CD8-positive, alpha-beta memory T cell (primary cell): ENCODE results near the gene PTPRC. TPM values are rescaled to one million over a fixed set of nuclear protein-coding genes. Genes with fewer than 3 reads are reported as not detected.

Experiments
- CTCF ChIA-PET: fragments of 350-600 bp; sonication (Branson Sonifier 250); formaldehyde crosslinking; loops from one replicate; lab custom pipeline; 2021; ENCODE audit warnings: antibody characterized with exemption; lab: Charles Lee
- POLR2A ChIA-PET: fragments of 350-600 bp; sonication (Branson Sonifier 250); formaldehyde crosslinking; loops from one replicate; lab custom pipeline; 2021; ENCODE audit warnings: antibody characterized with exemption; lab: Charles Lee
- DNase-seq, 5 donors: peaks; one replicate each; pipeline versions ENCODE4 v3.0.0 to v3.0.0-alpha.2; 2020 to 2022; ENCODE audit warnings: mixed read lengths in 1 of 5
- H3K27ac ChIP-seq: one replicate; pipeline ENCODE4 v1.7.0; 2013; ENCODE audit warnings: low read depth, mild to moderate bottlenecking, low read length, moderate library complexity
- H3K27me3 ChIP-seq: 2 replicates; pipeline ENCODE4 v1.7.0; 2013; ENCODE audit warnings: low read length, mild to moderate bottlenecking; ENCODE audit not compliant: insufficient read depth, poor library complexity, severe bottlenecking
- H3K36me3 ChIP-seq: 2 replicates; pipeline ENCODE4 v1.7.0; 2013; ENCODE audit warnings: mild to moderate bottlenecking, low read length, moderate library complexity; ENCODE audit not compliant: insufficient read depth
- H3K4me1 ChIP-seq: 2 replicates; pipeline ENCODE4 v1.7.0; 2013; ENCODE audit warnings: mild to moderate bottlenecking, low read length, moderate library complexity; ENCODE audit not compliant: insufficient read depth
- H3K4me3 ChIP-seq: 2 replicates; pipeline ENCODE4 v1.7.0; 2013; ENCODE audit warnings: mild to moderate bottlenecking, low read length
- H3K9me3 ChIP-seq: 2 replicates; pipeline ENCODE4 v1.7.0; 2013; ENCODE audit warnings: mild to moderate bottlenecking, low read length
- H3K27ac Mint-ChIP-seq, 8 donors: one replicate each; pipeline ENCODE4 v1.8.0; 2020 to 2021; ENCODE audit warnings: mixed read lengths in 8 of 8, mild to moderate bottlenecking in 6 of 8, inconsistent platforms in 3 of 8, moderate library complexity in 3 of 8
- H3K27me3 Mint-ChIP-seq, 2 donors: one replicate each; pipeline ENCODE4 v1.8.0; 2020 to 2021; ENCODE audit warnings: mixed read lengths in 2 of 2, mild to moderate bottlenecking in 1 of 2, moderate library complexity in 1 of 2
- H3K36me3 Mint-ChIP-seq, 3 donors: one replicate each; pipeline ENCODE4 v1.8.0; 2020 to 2021; ENCODE audit warnings: mixed read lengths in 3 of 3, inconsistent platforms in 1 of 3, mild to moderate bottlenecking in 1 of 3
- H3K4me1 Mint-ChIP-seq, 3 donors: one replicate each; pipeline ENCODE4 v1.8.0; 2020 to 2021; ENCODE audit warnings: mixed read lengths in 3 of 3, inconsistent platforms in 1 of 3, mild to moderate bottlenecking in 1 of 3
- H3K4me3 Mint-ChIP-seq, 7 donors: one replicate each; pipeline ENCODE4 v1.8.0; 2020 to 2021; ENCODE audit warnings: mixed read lengths in 7 of 7, mild to moderate bottlenecking in 6 of 7, moderate library complexity in 4 of 7, inconsistent platforms in 2 of 7
- H3K9me3 Mint-ChIP-seq, 5 donors: one replicate each; pipeline ENCODE4 v1.8.0; 2020 to 2022; ENCODE audit warnings: mixed read lengths in 5 of 5, mild to moderate bottlenecking in 3 of 5, moderate library complexity in 2 of 5, inconsistent platforms in 1 of 5
- polyA plus RNA-seq: library from polyadenylated mRNA; unstranded; fragments of 300-500 nt; fragmentation: Illumina TruSeq; gene quantifications from one replicate; pipeline ENCODE4 v1.2.3, GENCODE V29; 2021
- total RNA-seq, 2 experiments: library from RNA; stranded (reverse); gene quantifications; one replicate each; pipeline ENCODE4 v1.2.3, GENCODE V29; 2021

PTPRC gene
- total and polyA plus RNA-seq, 3 experiments from 2014 or later: 311 to 1,381 (median 319) TPM

DNA sequence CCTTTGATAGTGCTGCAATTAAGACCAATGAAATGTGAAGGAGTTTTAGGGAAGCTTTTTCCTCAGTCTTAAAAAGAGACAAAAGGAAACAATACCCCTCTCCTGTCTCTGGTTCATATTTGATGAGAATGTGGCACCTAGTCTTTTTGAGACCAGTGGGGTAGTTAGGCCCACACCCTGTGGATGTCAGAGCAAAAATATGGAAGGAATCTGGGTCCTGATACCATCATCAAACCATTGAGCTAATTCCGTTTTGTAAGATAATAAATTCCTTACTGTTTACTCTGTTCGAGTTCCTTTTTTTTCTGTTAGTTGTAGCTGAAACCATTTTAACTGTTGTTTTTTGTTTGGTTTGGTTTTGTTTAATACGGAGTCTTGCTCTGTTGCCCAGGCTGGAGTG lies 33.3 kb downstream of the PTPRC start:
- Histone ChIP-seq H3K27ac (no peak overlapping the region), H3K4me1 (peaks cover 96% of the 10 kb centered on the region), H3K36me3 (peaks cover 3% of the 10 kb centered on the region), H3K9me3 (no peaks in the 10 kb centered on the region), H3K4me3 (no peak overlapping the region), H3K27me3 (no peaks in the 10 kb centered on the region)
- peaks cover 89 to 100% (median 100%) of the 10 kb centered on the region in 3 donors for H3K4me1 Mint-ChIP-seq
- peaks cover 28 to 80% (median 29%) of the 10 kb centered on the region in 3 donors for H3K36me3 Mint-ChIP-seq
- peak overlapping the region in 6 of 7 donors; percentile 63 to 79 (median 70) for H3K4me3 Mint-ChIP-seq
- ChIA-PET CTCF (interaction anchor here (1.2 to 2.3 kb wide), 3 partner anchors 9 to 51 kb away, joined by 3 to 9 read pairs (median 4); no protein-coding TSS in a partner anchor), POLR2A (interaction anchor here (0.7 to 4.1 kb wide), 3 partner anchors 9 to 51 kb away, joined by 3 to 46 read pairs (median 4); no protein-coding TSS in a partner anchor)
- no peaks in the 10 kb centered on the region for H3K9me3 Mint-ChIP-seq
- H3K27ac Mint-ChIP-seq: peak overlapping the region; percentile 76 to 96 (median 88)
- no peak for DNase-seq
- H3K27me3 Mint-ChIP-seq: no peaks in the 10 kb centered on the region

DNA sequence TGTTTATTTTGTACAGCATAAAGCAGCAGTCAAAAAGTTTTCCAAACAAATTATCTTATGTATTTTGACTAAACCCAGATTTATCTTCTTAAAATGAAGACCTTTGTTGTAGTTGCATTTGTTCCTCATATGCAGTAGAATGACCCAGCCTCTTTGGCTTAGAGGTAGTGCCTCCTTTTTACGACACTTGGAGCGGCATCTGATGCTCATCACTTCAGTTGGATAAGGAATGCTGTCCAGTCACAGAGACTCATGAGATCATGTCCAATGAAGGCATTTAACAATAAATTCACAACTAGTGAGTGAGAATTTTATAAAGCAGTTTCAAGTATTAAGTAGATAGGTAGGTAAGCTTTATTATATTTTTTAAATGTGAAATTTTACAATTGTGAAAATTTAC lies 35.2 kb downstream of the PTPRC start:
- POLR2A ChIA-PET: no interaction called here

DNA sequence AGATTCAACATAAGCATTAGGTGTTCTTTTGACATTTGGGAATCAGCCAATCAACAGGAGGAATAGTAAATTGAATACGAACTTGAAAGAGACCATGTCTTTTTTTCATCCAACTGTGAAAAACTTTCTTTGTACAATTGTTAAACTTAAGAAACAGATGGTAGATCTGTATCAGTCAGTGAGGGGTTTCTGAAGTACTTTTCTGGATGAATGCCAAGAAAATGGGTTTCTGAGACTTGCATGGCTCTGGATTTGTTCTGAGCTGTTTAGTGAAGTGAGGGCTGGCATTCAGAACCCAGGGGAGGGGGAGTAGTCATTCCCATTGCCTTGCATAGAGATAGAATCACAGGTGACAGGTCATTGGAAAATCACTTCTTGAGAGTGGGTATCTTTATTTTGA lies 37.4 kb downstream of the PTPRC start:
- H3K4me3 Mint-ChIP-seq: peak overlapping the region; percentile 54 to 94 (median 76)
- peaks cover 97% of the 10 kb centered on the region for H3K4me1 ChIP-seq
- peak in 2 of 5 donors; percentile 55 to 70 for DNase-seq
- POLR2A ChIA-PET: interaction anchor here (1.0 kb wide), 1 partner anchor 37 kb away, joined by 3 read pairs; the partner anchor contains the start of gene PTPRC
- peak overlapping the region; percentile 19 for H3K4me3 ChIP-seq
- CTCF ChIA-PET: interaction anchor here (1.4 kb wide), 1 partner anchor 19 kb away, joined by 3 read pairs; no protein-coding TSS in a partner anchor
- H3K27me3 ChIP-seq: no peaks in the 10 kb centered on the region
- H3K27ac Mint-ChIP-seq: peak overlapping the region; percentile 85 to 100 (median 98)
- peaks cover 14 to 76% (median 25%) of the 10 kb centered on the region in 3 donors for H3K36me3 Mint-ChIP-seq
- H3K4me1 Mint-ChIP-seq: peaks cover 88 to 100% (median 96%) of the 10 kb centered on the region in 3 donors
- no peaks in the 10 kb centered on the region for H3K9me3 ChIP-seq
- H3K27ac ChIP-seq: no peak overlapping the region
- H3K36me3 ChIP-seq: peaks cover 6% of the 10 kb centered on the region
- H3K9me3 Mint-ChIP-seq: no peaks in the 10 kb centered on the region
- peaks cover 0 to 10% of the 10 kb centered on the region in 2 donors for H3K27me3 Mint-ChIP-seq

More for the DNA sequence above, 35.2 kb downstream of the PTPRC start:
- Mint-ChIP-seq H3K4me3 (peak overlapping the region in 6 of 7 donors; percentile 40 to 71 (median 56)), H3K9me3 (no peaks in the 10 kb centered on the region), H3K36me3 (peaks cover 17 to 80% (median 26%) of the 10 kb centered on the region in 3 donors), H3K27ac (peak overlapping the region; percentile 58 to 96 (median 82)), H3K4me1 (peaks cover 89 to 100% (median 100%) of the 10 kb centered on the region in 3 donors), H3K27me3 (peaks cover 0 to 4% of the 10 kb centered on the region in 2 donors)
- H3K4me3 ChIP-seq: peak overlapping the region; percentile 27
- peaks cover 3% of the 10 kb centered on the region for H3K36me3 ChIP-seq
- no peaks in the 10 kb centered on the region for H3K27me3 ChIP-seq
- peaks cover 96% of the 10 kb centered on the region for H3K4me1 ChIP-seq
- CTCF ChIA-PET: no interaction called here
- H3K27ac ChIP-seq: peak overlapping the region; percentile 21
- no peak for DNase-seq
- H3K9me3 ChIP-seq: no peaks in the 10 kb centered on the region

DNA sequence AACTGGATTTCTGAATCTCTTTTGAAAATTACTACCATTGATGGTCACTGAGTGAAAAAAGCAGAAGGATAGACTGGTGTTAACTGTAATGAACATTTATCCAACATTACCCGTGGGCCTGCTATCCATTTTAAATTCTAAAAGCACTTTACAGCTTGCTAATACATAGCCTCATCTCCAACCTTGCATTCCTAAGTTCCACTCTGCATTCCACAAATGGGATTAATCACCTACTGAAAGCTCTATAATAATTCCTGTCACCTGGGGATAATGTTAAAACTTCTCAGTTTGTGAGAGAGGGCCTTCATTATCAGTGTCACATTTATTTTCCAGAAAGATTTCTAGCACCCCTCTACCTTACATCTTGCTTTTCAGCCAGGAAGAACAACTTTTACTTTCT lies 38.2 kb downstream of the PTPRC start:
- peaks cover 85 to 100% (median 94%) of the 10 kb centered on the region in 3 donors for H3K4me1 Mint-ChIP-seq
- H3K27ac Mint-ChIP-seq: peak overlapping the region; percentile 85 to 100 (median 98)
- peaks cover 94% of the 10 kb centered on the region for H3K4me1 ChIP-seq
- H3K36me3 ChIP-seq: peaks cover 6% of the 10 kb centered on the region
- ChIA-PET POLR2A (interaction anchor here (0.7 to 1.1 kb wide), 3 partner anchors 8 to 120 kb away, joined by 3 to 4 read pairs (median 4); no protein-coding TSS in a partner anchor), CTCF (interaction anchor here (0.9 kb wide), 1 partner anchor 10 kb away, joined by 3 read pairs; no protein-coding TSS in a partner anchor)
- peaks cover 13 to 69% (median 19%) of the 10 kb centered on the region in 3 donors for H3K36me3 Mint-ChIP-seq
- H3K9me3 ChIP-seq: no peaks in the 10 kb centered on the region
- H3K27ac ChIP-seq: no peak overlapping the region
- H3K27me3 ChIP-seq: no peaks in the 10 kb centered on the region
- H3K27me3 Mint-ChIP-seq: peaks cover 0 to 10% of the 10 kb centered on the region in 2 donors
- peak overlapping the region; percentile 68 to 94 (median 79) for H3K4me3 Mint-ChIP-seq
- H3K9me3 Mint-ChIP-seq: no peaks in the 10 kb centered on the region
- DNase-seq: peak in 1 of 5 donors; percentile 17
- peak overlapping the region; percentile 26 for H3K4me3 ChIP-seq

DNA sequence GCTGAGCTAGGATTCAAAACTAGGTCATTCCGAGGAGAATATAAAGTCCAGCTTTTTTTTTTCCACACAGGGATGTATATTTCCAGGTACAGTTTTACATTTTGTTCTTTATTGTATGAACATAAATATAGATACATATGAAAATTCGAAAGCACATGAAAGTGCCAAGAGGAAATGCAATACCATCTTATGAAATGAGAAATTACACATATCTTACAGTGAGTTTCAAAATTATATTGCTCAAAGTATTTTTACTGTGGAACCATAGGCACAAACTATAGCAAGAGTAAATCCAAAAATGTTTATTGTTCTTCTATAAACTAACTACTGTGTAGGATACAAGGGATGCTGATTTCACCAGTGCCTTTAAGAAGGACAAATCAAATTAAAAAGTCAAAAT lies 39.0 kb downstream of the PTPRC start:
- ChIA-PET CTCF (interaction anchor here (0.9 to 1.1 kb wide), 3 partner anchors 9 to 19 kb away, joined by 3 to 4 read pairs (median 3); no protein-coding TSS in a partner anchor), POLR2A (interaction anchor here (1.1 to 2.2 kb wide), 3 partner anchors 9 to 26 kb away, joined by 3 to 6 read pairs (median 4); no protein-coding TSS in a partner anchor)
- Mint-ChIP-seq H3K27me3 (peaks cover 0 to 10% of the 10 kb centered on the region in 2 donors), H3K27ac (peak overlapping the region; percentile 85 to 100 (median 98)), H3K9me3 (no peaks in the 10 kb centered on the region), H3K4me1 (peaks cover 86 to 100% (median 94%) of the 10 kb centered on the region in 3 donors), H3K36me3 (peaks cover 10 to 62% (median 16%) of the 10 kb centered on the region in 3 donors), H3K4me3 (peak overlapping the region; percentile 68 to 94 (median 79))
- Histone ChIP-seq H3K9me3 (no peaks in the 10 kb centered on the region), H3K4me1 (peaks cover 94% of the 10 kb centered on the region), H3K36me3 (peaks cover 6% of the 10 kb centered on the region), H3K4me3 (peak overlapping the region; percentile 26), H3K27ac (peak overlapping the region; percentile 85), H3K27me3 (no peaks in the 10 kb centered on the region)
- no peak for DNase-seq

DNA sequence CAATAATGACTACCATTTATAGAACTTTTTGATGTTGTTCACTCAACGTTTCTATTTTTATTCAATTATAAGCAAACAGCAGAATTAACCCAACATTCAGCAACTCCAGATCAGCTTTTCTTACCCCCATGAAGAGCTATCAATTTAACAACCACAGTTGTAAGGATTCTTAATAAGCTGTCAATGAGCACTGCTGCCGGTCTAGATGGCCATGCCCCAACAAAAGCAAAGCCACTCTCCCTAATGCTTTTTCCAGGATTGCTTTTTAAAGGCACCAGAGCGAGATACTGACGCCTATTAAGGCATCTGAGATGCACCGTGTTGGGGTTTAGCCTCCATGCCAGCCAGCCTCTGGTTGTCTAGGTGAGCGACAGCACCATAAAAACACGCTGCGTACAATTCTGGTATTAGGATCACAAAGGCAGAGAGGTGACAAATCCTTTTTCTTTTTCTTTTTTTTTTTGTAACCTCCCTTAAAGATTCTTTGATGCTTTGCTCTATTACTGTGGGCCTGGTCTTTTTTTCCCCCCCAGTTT lies 39.5 kb downstream of the PTPRC start:
- peak; percentile 41 to 83 (median 76) for DNase-seq
- Histone ChIP-seq H3K36me3 (peaks cover 6% of the 10 kb centered on the region), H3K9me3 (no peaks in the 10 kb centered on the region), H3K4me3 (peak overlapping the region; percentile 46), H3K4me1 (peaks cover 94% of the 10 kb centered on the region), H3K27me3 (no peaks in the 10 kb centered on the region), H3K27ac (peak overlapping the region; percentile 85)
- Mint-ChIP-seq H3K27me3 (peaks cover 0 to 10% of the 10 kb centered on the region in 2 donors), H3K9me3 (no peaks in the 10 kb centered on the region), H3K27ac (peak overlapping the region; percentile 85 to 100 (median 98)), H3K4me3 (peak overlapping the region; percentile 68 to 94 (median 79)), H3K4me1 (peaks cover 86 to 100% (median 94%) of the 10 kb centered on the region in 3 donors), H3K36me3 (peaks cover 8 to 59% (median 13%) of the 10 kb centered on the region in 3 donors)
- POLR2A ChIA-PET: interaction anchor here (0.7 to 5.8 kb wide), 11 partner anchors 7 to 63 kb away, joined by 4 to 46 read pairs (median 6); no protein-coding TSS in a partner anchor
- CTCF ChIA-PET: interaction anchor here (0.6 to 8.9 kb wide), 8 partner anchors 8 to 155 kb away, joined by 3 to 58 read pairs (median 4); no protein-coding TSS in a partner anchor

DNA sequence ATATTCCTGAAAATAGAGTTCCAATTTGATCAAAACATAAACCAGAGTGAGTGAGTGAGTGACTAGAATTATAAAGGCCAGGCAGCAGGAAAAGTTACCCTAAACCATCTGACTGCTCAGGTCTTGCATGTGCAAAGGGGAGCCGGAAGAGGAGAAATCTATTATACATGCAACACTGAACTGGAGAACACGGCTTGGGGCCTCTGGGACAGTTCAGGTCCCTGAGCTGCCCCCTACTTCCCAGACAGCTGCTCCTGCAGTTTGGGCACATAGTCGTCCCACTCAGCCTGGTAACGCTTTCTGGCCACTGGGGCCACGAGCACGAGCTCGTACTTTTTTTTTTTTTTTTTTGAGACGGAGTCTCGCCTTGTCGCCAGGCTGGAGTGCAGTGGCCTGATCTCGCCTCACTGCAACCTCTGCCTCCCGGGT lies 40.1 kb downstream of the PTPRC start:
- Histone ChIP-seq H3K4me1 (peaks cover 94% of the 10 kb centered on the region), H3K4me3 (peak overlapping the region; percentile 46), H3K9me3 (no peaks in the 10 kb centered on the region), H3K27ac (peak overlapping the region; percentile 85), H3K36me3 (peaks cover 6% of the 10 kb centered on the region), H3K27me3 (no peaks in the 10 kb centered on the region)
- CTCF ChIA-PET: interaction anchor here (0.6 to 8.9 kb wide), 9 partner anchors 9 to 156 kb away, joined by 3 to 58 read pairs (median 3); no protein-coding TSS in a partner anchor
- Mint-ChIP-seq H3K9me3 (no peaks in the 10 kb centered on the region), H3K36me3 (peaks cover 8 to 59% (median 13%) of the 10 kb centered on the region in 3 donors), H3K4me1 (peaks cover 86 to 100% (median 94%) of the 10 kb centered on the region in 3 donors), H3K4me3 (peak overlapping the region; percentile 68 to 94 (median 79)), H3K27ac (peak overlapping the region; percentile 85 to 100 (median 98)), H3K27me3 (peaks cover 0 to 10% of the 10 kb centered on the region in 2 donors)
- POLR2A ChIA-PET: interaction anchor here (0.6 to 5.8 kb wide), 14 partner anchors 8 to 610 kb away, joined by 3 to 46 read pairs (median 6); no protein-coding TSS in a partner anchor
- peak in 4 of 5 donors; percentile 20 to 70 (median 51) for DNase-seq
